GM10248 (cell line): ENCODE data around the gene PKDCC.

Experiments
- CTCF ChIA-PET: fragments of 300-600 bp; sonication (Branson Sonifier 250); formaldehyde crosslinking; extraction: SDS; loops from one replicate; lab custom pipeline; 2021; ENCODE audit warnings: antibody characterized with exemption; lab: Yijun Ruan, JAX
- POLR2A ChIA-PET: fragments of 350-650 bp; sonication (Branson Sonifier 250); formaldehyde crosslinking; extraction: SDS; loops from one replicate; lab custom pipeline; 2020; ENCODE audit warnings: antibody characterized with exemption; lab: Yijun Ruan, JAX
- DNase-seq: peaks from one replicate; pipeline ENCODE4 v3.0.0; 2012; ENCODE audit errors: extremely low spot score
- CTCF ChIP-seq: IDR thresholded peaks from 2 replicates; pipeline ENCODE4 v1.5.1; 2012; ENCODE audit warnings: mild to moderate bottlenecking, low read depth; ENCODE audit errors: extremely low read depth, missing control alignments, control extremely low read depth

The PKDCC gene

GRCh38 chr2:42042631-42043355, 5.0 kb upstream of the PKDCC start:
- ChIA-PET CTCF (interaction anchor here (0.9 to 2.6 kb wide), 4 partner anchors 8 to 15 kb away, joined by 3 to 7 read pairs (median 4); no protein-coding TSS in a partner anchor), POLR2A (no interaction called here)
- TF ChIP-seq CTCF, result no peak
- DNase-seq, result no peak

- no peak for DNase-seq
- ChIA-PET CTCF (interaction anchor here (0.8 to 1.5 kb wide), 4 partner anchors 9 to 203 kb away, joined by 3 to 4 read pairs (median 4); no protein-coding TSS in a partner anchor), POLR2A (no interaction called here)
- TF ChIP-seq CTCF, result no peak
Observed at GRCh38 chr2:42043789-42044394, 3.9 kb upstream of the PKDCC start.

- POLR2A ChIA-PET, result no interaction called here
- no peak for TF ChIP-seq CTCF
- DNase-seq, result no peak
- CTCF ChIA-PET, result interaction anchor here (1.3 to 1.5 kb wide), 2 partner anchors 11 to 204 kb away, joined by 4 read pairs; no protein-coding TSS in a partner anchor
Observed at GRCh38 chr2:42044939-42045338, 2.9 kb upstream of the PKDCC start.

- no peak for TF ChIP-seq CTCF
- POLR2A ChIA-PET, result no interaction called here
Observed at GRCh38 chr2:42045352-42045751, 2.5 kb upstream of the PKDCC start.

GRCh38 chr2:42045848-42046748, 1.7 kb upstream of the PKDCC start:
- no peak for TF ChIP-seq CTCF
- DNase-seq, result no peak
- POLR2A ChIA-PET, result no interaction called here
- CTCF ChIA-PET, result interaction anchor here (0.9 to 1.6 kb wide), 5 partner anchors 10 to 206 kb away, joined by 3 to 4 read pairs (median 3); no protein-coding TSS in a partner anchor

More at GRCh38 chr2:42045352-42045751, 2.5 kb upstream of the PKDCC start:
- CTCF ChIA-PET, result interaction anchor here (1.3 to 1.5 kb wide), 2 partner anchors 10 to 205 kb away, joined by 4 read pairs; no protein-coding TSS in a partner anchor
- no peak for DNase-seq
